Transverse colon (tissue), 4 donors: ENCODE results near the gene STEAP3. TPM values are rescaled to one million over a fixed set of nuclear protein-coding genes. Genes with fewer than 3 reads are reported as not detected.

Source experiments
- DNase-seq: peaks from one replicate; pipeline ENCODE4 v3.0.0-alpha.2; 2019
- H3K27ac ChIP-seq, 4 donors: fragments of 200-600 bp; sonication (generic); 2 replicates each; pipeline ENCODE4 v1.5.1; 2016 to 2018; ENCODE audit warnings: inconsistent platforms in 4 of 4
- H3K27me3 ChIP-seq: fragments of 200-600 bp; sonication (generic); 2 replicates; pipeline ENCODE4 v1.5.1; 2017; ENCODE audit warnings: inconsistent platforms
- H3K36me3 ChIP-seq, 4 donors: fragments of 200-600 bp; sonication (generic); 2 replicates each; pipeline ENCODE4 v1.5.1; 2017 to 2019; ENCODE audit warnings: inconsistent platforms in 4 of 4
- H3K4me1 ChIP-seq, 4 donors: fragments of 200-600 bp; sonication (generic); 2 replicates each; pipeline ENCODE4 v1.5.1; 2017 to 2020; ENCODE audit warnings: inconsistent platforms in 4 of 4
- H3K4me3 ChIP-seq, 4 donors: fragments of 200-600 bp; sonication (generic); 1 replicate in 1 of 4; 2 replicates in 3 of 4; pipeline versions ENCODE4 v1.5.1 to v1.6.1; 2017 to 2019; ENCODE audit warnings: inconsistent platforms in 4 of 4
- H3K9me3 ChIP-seq, 2 donors: fragments of 200-600 bp; sonication (generic); 2 replicates each; pipeline ENCODE4 v1.5.1; 2017 to 2019; ENCODE audit warnings: inconsistent platforms in 2 of 2
- CTCF ChIP-seq, 5 experiments: fragments of 200-600 bp in 3 of 5; fragments of 450-650 bp in 2 of 5; sonication (generic) in 3 of 5; IDR thresholded peaks; 1 replicate in 2 of 5; 2 replicates in 3 of 5; pipeline ENCODE4 v1.5.1; 2016 to 2017; ENCODE audit warnings: antibody characterized with exemption in 5 of 5, inconsistent platforms in 3 of 5, mild to moderate bottlenecking in 2 of 5, moderate library complexity in 1 of 5
- EP300 ChIP-seq: sonication (generic); formaldehyde crosslinking; IDR thresholded peaks from one replicate; pipeline ENCODE4 v1.6.1; 2017; ENCODE audit warnings: antibody characterized with exemption, low read depth
- POLR2A ChIP-seq: fragments of 450-650 bp; IDR thresholded peaks from one replicate; pipeline ENCODE4 v1.6.1; 2016; ENCODE audit warnings: antibody characterized with exemption, mild to moderate bottlenecking, moderate library complexity
- POLR2AphosphoS5 ChIP-seq, 3 donors: sonication (generic); formaldehyde crosslinking; IDR thresholded peaks; one replicate each; pipeline ENCODE4 v1.6.1; 2016; ENCODE audit warnings: antibody characterized with exemption in 3 of 3
- WGBS, 2 donors: methylation state at CpG; one replicate each; pipeline ENCODE4 v1.1.5; 2018; ENCODE audit warnings: low coverage in 1 of 2; 5-methylcytosine and 5-hydroxymethylcytosine counted together
- in situ Hi-C, 4 donors: fragments of 200-750 bp; cut with MboI; loops; one replicate each; pipeline versions ENCODE4 v1.15.0 to v1.15.1; 2017; ENCODE audit warnings: low sequenced_read_pairs in 3 of 4, low pct_ligation_motif_present in 1 of 4, low pct_unique_long_range_greater_than_20kb in 1 of 4
- intact Hi-C: fragments of 100-400 bp; cut with DNase I; formaldehyde crosslinking; loops from one replicate; pipeline ENCODE4 v1.15.1; 2023; ENCODE audit warnings: low total_unique reads
- total RNA-seq, 4 donors: library from RNA; depleted of rRNA; stranded (reverse); fragments of >200 nt; gene quantifications; one replicate each; pipeline ENCODE4 v1.1.0, GENCODE V29; 2016

STEAP3 gene
- total RNA-seq, 4 donors from 2014 or later, result 23.3 to 54.3 (median 37.6) TPM

GRCh38 chr2:119290859-119291587 lies 67.4 kb downstream of the STEAP3 start:
- in situ Hi-C loops, result loop anchor here in 3 of 4 donors (25.0 kb wide), 2 partner anchors 279 to 404 kb away; no protein-coding TSS in a partner anchor
- H3K4me1 ChIP-seq, result peaks cover 0 to 10% (median 0%) of the 10 kb centered on the region in 4 donors
- TF ChIP-seq EP300, result no peak
- TF ChIP-seq CTCF (IDR thresholded peaks at IDR 0.05), result peak; percentile 52 to 72 (median 59)
- TF ChIP-seq POLR2AphosphoS5 (IDR thresholded peaks at IDR 0.05), result no peak
- no peak for TF ChIP-seq POLR2A
- H3K27me3 ChIP-seq, result no peaks in the 10 kb centered on the region
- H3K4me3 ChIP-seq, result no peak overlapping the region
- DNase-seq, result peak; percentile 86
- no peak overlapping the region for H3K27ac ChIP-seq
- H3K9me3 ChIP-seq, result no peaks in the 10 kb centered on the region
- H3K36me3 ChIP-seq, result no peaks in the 10 kb centered on the region
- intact Hi-C loops, result loop anchor here (10.0 kb wide), 1 partner anchor 406 kb away; no protein-coding TSS in a partner anchor
- whole genome bisulfite sequencing, 2 donors, result 32 to 50% methylated on average over 3 to 15 of the region's 15 CpGs

GRCh38 chr2:119291588-119292167 lies 68.0 kb downstream of the STEAP3 start:
- TF ChIP-seq EP300, result no peak
- no peak for TF ChIP-seq CTCF (IDR thresholded peaks at IDR 0.05)
- no peak for TF ChIP-seq POLR2AphosphoS5 (IDR thresholded peaks at IDR 0.05)
- TF ChIP-seq POLR2A, result no peak
- peaks cover 0 to 10% (median 0%) of the 10 kb centered on the region in 4 donors for H3K4me1 ChIP-seq
- H3K36me3 ChIP-seq, result no peaks in the 10 kb centered on the region
- intact Hi-C loops (loop anchor here (10.0 kb wide), 1 partner anchor 407 kb away; no protein-coding TSS in a partner anchor), in situ Hi-C loops (loop anchor here in 3 of 4 donors (25.0 kb wide), 2 partner anchors 279 to 404 kb away; no protein-coding TSS in a partner anchor)
- WGBS, 2 donors, result 75 to 89% methylated on average over 4 to 8 of the region's 8 CpGs
- no peak overlapping the region for H3K27ac ChIP-seq
- H3K4me3 ChIP-seq, result no peak overlapping the region
- no peak for DNase-seq
- H3K27me3 ChIP-seq, result no peaks in the 10 kb centered on the region
- no peaks in the 10 kb centered on the region for H3K9me3 ChIP-seq

- no peaks in the 10 kb centered on the region for H3K27me3 ChIP-seq
- TF ChIP-seq POLR2A (no peak), EP300 (no peak), POLR2AphosphoS5 (IDR thresholded peaks at IDR 0.05) (no peak), CTCF (IDR thresholded peaks at IDR 0.05) (no peak)
- H3K9me3 ChIP-seq, result no peaks in the 10 kb centered on the region
- H3K4me1 ChIP-seq, result peaks cover 0 to 10% (median 0%) of the 10 kb centered on the region in 4 donors
- no peaks in the 10 kb centered on the region for H3K36me3 ChIP-seq
- in situ Hi-C loops (loop anchor here in 3 of 4 donors (25.0 kb wide), 2 partner anchors 280 to 405 kb away; no protein-coding TSS in a partner anchor), intact Hi-C loops (loop anchor here (10.0 kb wide), 1 partner anchor 407 kb away; no protein-coding TSS in a partner anchor)
- no peak overlapping the region for H3K4me3 ChIP-seq
- no peak for DNase-seq
- WGBS, 2 donors, result 60 to 84% methylated on average over 1 to 8 of the region's 8 CpGs
- H3K27ac ChIP-seq, result no peak overlapping the region
These were observed 68.6 kb downstream of the STEAP3 start for GRCh38 chr2:119292226-119292625.

- TF ChIP-seq POLR2A, result no peak
- no peak for TF ChIP-seq POLR2AphosphoS5 (IDR thresholded peaks at IDR 0.05)
- Histone ChIP-seq H3K27me3 (no peaks in the 10 kb centered on the region), H3K4me1 (peaks cover 0 to 10% (median 0%) of the 10 kb centered on the region in 4 donors), H3K4me3 (no peak overlapping the region), H3K9me3 (no peaks in the 10 kb centered on the region), H3K27ac (no peak overlapping the region), H3K36me3 (no peaks in the 10 kb centered on the region)
- no peak for DNase-seq
- intact Hi-C loops, result loop anchor here (10.0 kb wide), 1 partner anchor 408 kb away; no protein-coding TSS in a partner anchor
- WGBS, 2 donors, result 85 to 100% methylated on average over 2 of the region's 2 CpGs
- in situ Hi-C loops, result loop anchor here in 3 of 4 donors (25.0 kb wide), 2 partner anchors 281 to 406 kb away; no protein-coding TSS in a partner anchor
These were observed 69.6 kb downstream of the STEAP3 start for GRCh38 chr2:119293254-119293653.
